Activated CD8-positive, alpha-beta T cell treated with anti-CD3 and anti-CD28 coated beads for 36 hours (primary cell): ENCODE measurements around the gene GNAL. TPM values are rescaled to one million over a fixed set of nuclear protein-coding genes. Genes with fewer than 3 reads are reported as not detected.

ENCODE experiments used
- ATAC-seq: fragments of 200-7000 bp; cut with Tn5 transposase; one replicate; pipeline ENCODE4 v1.10.0; 2021; ENCODE audit warnings: mild to moderate bottlenecking, moderate library complexity
- CTCF ChIA-PET: fragments of 350-600 bp; sonication (Branson Sonifier 250); formaldehyde crosslinking; loops from one replicate; lab custom pipeline; 2021; ENCODE audit warnings: antibody characterized with exemption; lab: Charles Lee
- POLR2A ChIA-PET: fragments of 350-600 bp; sonication (Branson Sonifier 250); formaldehyde crosslinking; loops from one replicate; lab custom pipeline; 2021; ENCODE audit warnings: antibody characterized with exemption; lab: Charles Lee
- DNase-seq: peaks from one replicate; pipeline ENCODE4 v3.0.0-alpha.2; 2020
- H3K27ac Mint-ChIP-seq: one replicate; pipeline ENCODE4 v1.8.0; 2021; ENCODE audit warnings: mild to moderate bottlenecking, mixed read lengths
- H3K27me3 Mint-ChIP-seq: one replicate; pipeline ENCODE4 v1.8.0; 2021; ENCODE audit warnings: mixed read lengths
- H3K36me3 Mint-ChIP-seq: one replicate; pipeline ENCODE4 v1.8.0; 2021; ENCODE audit warnings: low read depth, mixed read lengths
- H3K4me1 Mint-ChIP-seq: one replicate; pipeline ENCODE4 v1.8.0; 2021; ENCODE audit warnings: low read depth, mixed read lengths
- H3K4me3 Mint-ChIP-seq: one replicate; pipeline ENCODE4 v1.8.0; 2021; ENCODE audit warnings: mild to moderate bottlenecking, moderate library complexity, mixed read lengths
- H3K9me3 Mint-ChIP-seq: one replicate; pipeline ENCODE4 v1.8.0; 2021; ENCODE audit warnings: mixed read lengths
- CTCF ChIP-seq: fragments of 200-600 bp; IDR thresholded peaks from one replicate; pipeline ENCODE4 v1.8.0; 2022; ENCODE audit warnings: antibody characterized with exemption, mild to moderate bottlenecking
- intact Hi-C: fragments of 100-400 bp; cut with micrococcal nuclease; formaldehyde crosslinking; loops from one replicate; pipeline ENCODE4 v1.10.0; 2022
- total RNA-seq, 2 experiments: library from RNA; stranded (reverse); gene quantifications; one replicate each; pipeline ENCODE4 v1.2.3, GENCODE V29; 2021

GNAL gene
- total RNA-seq, 2 experiments from 2014 or later: 0.11 TPM; not detected in 1

- no peak for ATAC-seq
- Mint-ChIP-seq H3K4me1 (peaks cover 6% of the 10 kb centered on the region), H3K9me3 (no peaks in the 10 kb centered on the region), H3K36me3 (peaks cover 3% of the 10 kb centered on the region), H3K4me3 (no peak overlapping the region), H3K27me3 (peaks cover 38% of the 10 kb centered on the region), H3K27ac (no peak overlapping the region)
- intact Hi-C loops: no loop called here
- ChIA-PET POLR2A (no interaction called here), CTCF (interaction anchor here (1.4 kb wide), 1 partner anchor 94 kb away, joined by 3 read pairs; no protein-coding TSS in a partner anchor)
- no peak for TF ChIP-seq CTCF
- DNase-seq: no peak
Observed at GRCh38 chr18:11749305-11749704, 60.2 kb downstream of the GNAL start.

GRCh38 chr18:11750171-11750570 is 61.1 kb downstream of the GNAL start:
- Mint-ChIP-seq H3K4me1 (peaks cover 6% of the 10 kb centered on the region), H3K9me3 (no peaks in the 10 kb centered on the region), H3K4me3 (no peak overlapping the region), H3K27me3 (peaks cover 41% of the 10 kb centered on the region), H3K36me3 (peaks cover 3% of the 10 kb centered on the region), H3K27ac (no peak overlapping the region)
- CTCF ChIA-PET: no interaction called here
- no peak for TF ChIP-seq CTCF
- intact Hi-C loops: no loop called here
- POLR2A ChIA-PET: no interaction called here
- no peak for DNase-seq
- no peak for ATAC-seq

GRCh38 chr18:11750581-11751310 is 61.7 kb downstream of the GNAL start:
- H3K4me3 Mint-ChIP-seq: no peak overlapping the region
- no peak for TF ChIP-seq CTCF

GRCh38 chr18:11751341-11752115 is 62.5 kb downstream of the GNAL start:
- Mint-ChIP-seq H3K27me3 (peaks cover 43% of the 10 kb centered on the region), H3K9me3 (no peaks in the 10 kb centered on the region), H3K27ac (no peak overlapping the region), H3K4me1 (peaks cover 6% of the 10 kb centered on the region), H3K36me3 (peaks cover 3% of the 10 kb centered on the region), H3K4me3 (no peak overlapping the region)
- no peak for ATAC-seq
- TF ChIP-seq CTCF: no peak
- CTCF ChIA-PET: no interaction called here
- no peak for DNase-seq
- POLR2A ChIA-PET: no interaction called here
- intact Hi-C loops: no loop called here

More at GRCh38 chr18:11750581-11751310, 61.7 kb downstream of the GNAL start:
- Mint-ChIP-seq H3K36me3 (peaks cover 3% of the 10 kb centered on the region), H3K9me3 (no peaks in the 10 kb centered on the region), H3K27me3 (peaks cover 43% of the 10 kb centered on the region), H3K27ac (no peak overlapping the region), H3K4me1 (peaks cover 6% of the 10 kb centered on the region)
- ChIA-PET POLR2A (no interaction called here), CTCF (no interaction called here)
- intact Hi-C loops: no loop called here
- DNase-seq (no peak), ATAC-seq (no peak)
